GM21786 (cell line): Measurements from ENCODE around the gene OCIAD2.
A peak's percentile ranks its signal among the peaks of the same experiment; 100 is the strongest.
"Not testable (repeated sequence)": the region's sequence is repeated elsewhere in the genome, so short reads cannot be mapped to it uniquely, and the experiment has no call there.

Experiments
- ATAC-seq: cut with Tn5 transposase; IDR thresholded peaks from one replicate; pipeline ENCODE4 v1.9.1; 2021; ENCODE audit not compliant: unreplicated experiment

Gene OCIAD2

GRCh38 chr4:48907706-48908477 is 1.3 kb upstream of the OCIAD2 start:
- no peak for ATAC-seq

GRCh38 chr4:48905363-48906015 is 1.1 kb downstream of the OCIAD2 start:
- no peak for ATAC-seq

- no peak for ATAC-seq
These were observed 1.9 kb downstream of the OCIAD2 start for GRCh38 chr4:48904541-48905142.

- no peak for ATAC-seq
These were observed 2.5 kb downstream of the OCIAD2 start for GRCh38 chr4:48904101-48904500.

- no peak for ATAC-seq
These were observed 4.3 kb downstream of the OCIAD2 start for GRCh38 chr4:48902266-48902665.

GRCh38 chr4:48901196-48901595 is 5.4 kb downstream of the OCIAD2 start:
- ATAC-seq, result no peak

- no peak for ATAC-seq
These were observed 6.6 kb downstream of the OCIAD2 start for GRCh38 chr4:48899950-48900349.

- ATAC-seq, result peak; percentile 10
These were observed 7.2 kb downstream of the OCIAD2 start for GRCh38 chr4:48899432-48899749.

- peak; percentile 81 for ATAC-seq
These were observed 7.7 kb downstream of the OCIAD2 start for GRCh38 chr4:48898733-48899431.

- ATAC-seq, result no peak
These were observed 9.7 kb downstream of the OCIAD2 start for GRCh38 chr4:48896845-48897244.

- no peak for ATAC-seq
These were observed 15.4 kb downstream of the OCIAD2 start for GRCh38 chr4:48891028-48891619.

GRCh38 chr4:48889750-48890149 is 16.8 kb downstream of the OCIAD2 start:
- not testable (repeated sequence) for ATAC-seq

GRCh38 chr4:48881646-48882045 is 24.9 kb downstream of the OCIAD2 start:
- not testable (repeated sequence) for ATAC-seq

- ATAC-seq, result no peak
These were observed 26.8 kb downstream of the OCIAD2 start for GRCh38 chr4:48879561-48880442.

GRCh38 chr4:48877827-48878535 is 28.6 kb downstream of the OCIAD2 start:
- no peak for ATAC-seq

GRCh38 chr4:48864696-48865095 is 41.9 kb downstream of the OCIAD2 start:
- not testable (repeated sequence) for ATAC-seq

GRCh38 chr4:48863728-48864127 is 42.8 kb downstream of the OCIAD2 start:
- ATAC-seq, result no peak

GRCh38 chr4:48862661-48863060 is 43.9 kb downstream of the OCIAD2 start:
- no peak for ATAC-seq

- no peak for ATAC-seq
These were observed 44.5 kb downstream of the OCIAD2 start for GRCh38 chr4:48862038-48862437.

- no peak for ATAC-seq
These were observed 48.4 kb downstream of the OCIAD2 start for GRCh38 chr4:48858130-48858529.
